ENCODE results near the gene ZNF528. TPM values are rescaled to one million over a fixed set of nuclear protein-coding genes. Genes with fewer than 3 reads are reported as not detected.

The ZNF528 gene
- polyA plus RNA-seq (2013, experiment 1 of 2), result 1.2 TPM
- polyA plus RNA-seq (2013, experiment 2 of 2), result 0.76 TPM

DNA sequence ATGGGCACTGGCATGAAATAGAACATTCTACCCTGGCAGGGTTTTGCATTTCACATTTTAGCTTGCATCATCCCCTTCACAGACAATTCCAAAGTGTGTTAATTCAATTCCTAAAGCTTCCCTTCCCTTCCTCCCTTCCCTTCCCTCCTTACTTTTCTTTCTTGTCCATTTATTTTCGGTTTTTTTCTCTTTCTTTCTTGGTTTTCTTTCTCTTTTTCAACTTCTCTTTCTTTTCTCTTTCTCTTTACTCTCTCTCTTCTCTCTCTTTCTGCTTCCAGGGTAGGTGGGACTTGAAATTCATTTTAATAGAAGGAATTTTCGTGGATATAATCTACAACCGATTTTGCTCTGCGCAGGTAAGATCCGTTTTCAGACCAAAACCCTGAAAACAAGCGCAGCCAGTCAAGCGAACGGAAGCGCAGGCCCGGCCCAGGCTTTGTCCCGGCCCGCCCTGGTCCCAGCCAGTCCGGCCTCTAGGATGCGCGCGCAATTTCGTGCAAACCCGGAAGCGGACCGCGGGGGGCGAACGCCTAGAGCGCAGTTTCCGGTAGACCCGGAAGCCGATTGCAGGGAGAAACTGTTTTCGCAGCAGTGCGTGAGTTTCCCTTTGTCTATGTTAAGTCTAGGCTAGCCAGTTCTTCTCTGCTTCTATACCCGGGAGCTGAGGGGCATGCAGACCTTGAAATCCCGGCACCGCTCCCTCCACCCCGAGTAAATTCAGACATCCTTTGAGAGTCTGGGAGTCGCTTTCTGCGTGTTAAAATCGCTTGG is at the start of gene ZNF528:
Gene ZNF528 (plus strand): TSS at position 540 of the 771 bp plus-strand sequence. CDS start 4,165 bp downstream, outside the sequence.
- Histone ChIP-seq H3K9me3 (ENCODE audit: control insufficient read depth, low read length) (peaks cover 52% of the 10 kb centered on the region), H3K36me3 (ENCODE audit: control insufficient read depth, insufficient read depth, low read length) (no peaks in the 10 kb centered on the region), H3K4me3 (ENCODE audit: extremely low read depth, insufficient read depth, low read length, poor library complexity, severe bottlenecking) (no peak within 1 kb of the TSS), H3K27ac (ENCODE audit: low read depth, low read length, severe bottlenecking) (no peak within 1 kb of the TSS), H3K4me1 (ENCODE audit: control insufficient read depth, insufficient read depth, low read length, poor library complexity, severe bottlenecking) (no peaks in the 10 kb centered on the region)
- WGBS, 2 experiments (ENCODE audit: insufficient coverage in 2 of 2), result 85 to 87% methylated on average over 34 to 36 of the region's 36 CpGs

DNA sequence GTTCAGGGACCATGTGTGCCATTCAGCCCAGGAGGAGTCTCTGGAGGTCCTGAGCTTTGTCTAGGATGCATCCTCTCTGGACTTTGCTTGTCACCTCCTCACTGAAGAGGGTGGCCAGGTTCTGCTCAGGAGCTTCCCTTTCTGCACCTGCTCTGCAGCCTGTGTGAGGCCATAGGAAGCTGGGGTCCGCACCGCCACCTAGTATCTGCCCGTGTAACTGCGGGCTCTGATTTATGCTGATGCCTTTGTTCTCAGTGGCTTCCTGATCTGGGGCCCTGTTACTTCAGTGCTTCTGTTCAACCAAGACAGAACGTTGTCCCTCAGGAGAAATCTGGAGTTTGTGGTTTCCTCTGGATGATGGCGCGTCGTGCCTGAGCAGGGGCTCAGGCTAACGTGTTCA is 46.1 kb upstream of the ZNF528 start:
- peaks cover 40% of the 10 kb centered on the region for H3K36me3 ChIP-seq (ENCODE audit: control insufficient read depth, insufficient read depth, low read length)

DNA sequence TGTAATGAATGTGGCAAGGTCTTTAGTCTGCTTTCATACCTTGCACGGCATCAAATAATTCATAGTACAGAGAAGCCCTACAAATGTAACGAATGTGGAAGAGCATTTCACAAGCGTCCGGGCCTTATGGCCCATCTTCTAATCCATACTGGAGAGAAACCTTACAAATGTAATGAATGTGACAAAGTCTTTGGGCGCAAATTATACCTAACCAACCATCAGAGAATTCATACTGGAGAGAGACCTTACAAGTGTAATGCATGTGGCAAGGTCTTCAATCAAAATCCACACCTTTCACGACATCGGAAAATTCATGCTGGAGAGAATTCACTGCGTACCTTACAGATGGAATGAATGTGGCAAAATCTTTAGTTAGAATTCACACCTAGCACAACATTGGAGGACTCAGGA is 31.2 kb upstream of the ZNF528 start:
- Histone ChIP-seq H3K9me3 (ENCODE audit: control insufficient read depth, low read length) (peaks cover 60% of the 10 kb centered on the region), H3K4me3 (ENCODE audit: extremely low read depth, insufficient read depth, low read length, poor library complexity, severe bottlenecking) (no peak overlapping the region), H3K27ac (ENCODE audit: low read depth, low read length, severe bottlenecking) (no peak overlapping the region), H3K4me1 (ENCODE audit: control insufficient read depth, insufficient read depth, low read length, poor library complexity, severe bottlenecking) (no peaks in the 10 kb centered on the region), H3K36me3 (ENCODE audit: control insufficient read depth, insufficient read depth, low read length) (peaks cover 16% of the 10 kb centered on the region)
- 86 to 100% methylated on average over 3 to 8 of the region's 8 CpGs for WGBS, 2 experiments (ENCODE audit: insufficient coverage in 2 of 2)

More for the DNA sequence above, 46.1 kb upstream of the ZNF528 start:
- Histone ChIP-seq H3K4me1 (ENCODE audit: control insufficient read depth, insufficient read depth, low read length, poor library complexity, severe bottlenecking) (no peaks in the 10 kb centered on the region), H3K4me3 (ENCODE audit: extremely low read depth, insufficient read depth, low read length, poor library complexity, severe bottlenecking) (no peak overlapping the region), H3K27ac (ENCODE audit: low read depth, low read length, severe bottlenecking) (no peak overlapping the region), H3K9me3 (ENCODE audit: control insufficient read depth, low read length) (peaks cover 23% of the 10 kb centered on the region)
- 84 to 93% methylated on average over 9 of the region's 9 CpGs for whole genome bisulfite sequencing, 2 experiments (ENCODE audit: insufficient coverage in 2 of 2)

DNA sequence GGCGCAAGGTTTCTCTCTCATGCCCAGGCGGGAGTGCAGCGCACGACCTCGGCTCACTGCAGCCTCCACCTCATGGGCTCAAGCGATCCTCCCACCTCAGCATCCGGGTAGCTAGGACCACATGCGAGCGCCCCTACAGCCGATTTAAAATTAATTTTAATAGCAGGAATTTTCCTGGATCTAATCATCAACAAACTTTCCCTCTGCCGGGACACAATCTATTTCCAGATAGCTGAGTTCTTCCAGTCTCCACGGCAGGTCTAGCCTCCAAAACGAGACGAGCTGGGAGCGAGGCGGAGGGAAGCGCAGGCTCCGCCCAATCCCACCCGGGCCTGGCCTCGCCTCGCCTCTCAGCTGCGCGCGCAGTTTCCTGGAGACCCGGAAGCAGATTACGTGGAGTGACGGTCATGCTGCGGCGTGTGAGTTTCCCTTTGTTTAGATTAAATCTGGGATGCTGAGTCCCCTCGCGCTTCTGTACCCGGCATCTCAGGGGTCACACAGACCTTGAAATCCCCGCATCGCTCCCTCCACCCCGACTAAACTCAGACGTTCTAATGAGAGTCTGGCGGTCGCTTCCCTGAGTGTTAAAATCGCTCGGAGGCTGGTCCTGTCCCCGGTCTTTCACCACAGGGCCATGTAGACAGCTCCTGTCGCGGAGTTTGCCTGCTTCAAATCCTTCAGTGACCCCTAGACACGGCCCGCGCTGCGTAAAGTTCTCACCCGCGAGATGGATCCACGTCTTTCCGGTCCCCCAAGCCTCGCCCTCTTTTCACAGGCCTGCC is 27.9 kb upstream of the ZNF528 start, which contains the start of gene ZNF880:
Gene ZNF880 (plus strand): TSS at position 365 of the 782 bp plus-strand sequence. CDS start 43 bp downstream, at position 408.
- Histone ChIP-seq H3K36me3 (ENCODE audit: control insufficient read depth, insufficient read depth, low read length) (peaks cover 28% of the 10 kb centered on the region), H3K4me1 (ENCODE audit: control insufficient read depth, insufficient read depth, low read length, poor library complexity, severe bottlenecking) (no peaks in the 10 kb centered on the region), H3K9me3 (ENCODE audit: control insufficient read depth, low read length) (peaks cover 65% of the 10 kb centered on the region), H3K27ac (ENCODE audit: low read depth, low read length, severe bottlenecking) (peak within 1 kb of the TSS; percentile 97), H3K4me3 (ENCODE audit: extremely low read depth, insufficient read depth, low read length, poor library complexity, severe bottlenecking) (peak within 1 kb of the TSS; percentile 46)
- WGBS, 2 experiments (ENCODE audit: insufficient coverage in 2 of 2), result 57 to 64% methylated on average over 45 to 47 of the region's 52 CpGs

DNA sequence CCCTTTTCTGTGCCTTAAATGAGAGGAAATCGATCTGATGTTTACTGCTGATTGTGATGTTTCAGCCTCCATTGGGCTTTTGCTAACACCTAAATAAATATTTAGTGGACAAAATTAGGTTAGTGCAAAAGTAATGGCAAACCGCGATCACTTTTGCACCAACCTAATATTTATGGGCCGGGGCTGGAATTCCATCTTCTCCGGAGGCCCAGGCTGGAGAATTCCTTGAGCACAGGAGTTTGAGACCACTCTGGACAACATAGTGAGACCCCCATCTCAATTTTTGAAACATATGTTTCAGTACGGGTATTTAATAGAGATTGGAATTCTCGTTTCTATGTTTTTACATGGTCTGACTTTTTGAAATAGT is 27.3 kb upstream of the ZNF528 start:
- WGBS, 2 experiments (ENCODE audit: insufficient coverage in 2 of 2), result 44 to 82% methylated on average over 2 to 3 of the region's 7 CpGs
- H3K36me3 ChIP-seq (ENCODE audit: control insufficient read depth, insufficient read depth, low read length), result peaks cover 31% of the 10 kb centered on the region

DNA sequence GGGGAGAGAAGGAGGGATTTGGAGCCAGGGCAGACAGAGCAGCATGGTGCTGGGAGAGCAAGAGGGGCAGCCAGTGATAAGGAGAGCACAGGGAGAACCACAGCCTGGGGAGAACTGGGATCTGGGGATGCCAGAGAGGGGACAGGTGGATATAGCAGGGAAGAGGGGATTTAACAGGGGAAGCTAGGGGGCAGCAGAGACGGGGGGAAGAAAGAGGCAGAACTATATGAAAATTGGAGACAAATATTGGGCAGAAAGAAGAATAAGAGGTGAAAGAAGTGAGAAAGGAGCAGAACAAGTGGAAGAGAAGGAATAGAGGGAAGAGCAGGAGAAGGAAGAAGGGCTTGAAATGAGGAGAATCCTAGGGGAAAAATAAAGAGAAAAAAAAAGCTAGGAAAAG is 6.5 kb upstream of the ZNF528 start:
- Histone ChIP-seq H3K4me1 (ENCODE audit: control insufficient read depth, insufficient read depth, low read length, poor library complexity, severe bottlenecking) (no peaks in the 10 kb centered on the region), H3K27ac (ENCODE audit: low read depth, low read length, severe bottlenecking) (no peak overlapping the region), H3K36me3 (ENCODE audit: control insufficient read depth, insufficient read depth, low read length) (no peaks in the 10 kb centered on the region), H3K4me3 (ENCODE audit: extremely low read depth, insufficient read depth, low read length, poor library complexity, severe bottlenecking) (no peak overlapping the region), H3K9me3 (ENCODE audit: control insufficient read depth, low read length) (peaks cover 52% of the 10 kb centered on the region)
- 55 to 70% methylated on average over 1 of the region's 1 CpG for WGBS, 2 experiments (ENCODE audit: insufficient coverage in 2 of 2)

More for the DNA sequence above, 27.3 kb upstream of the ZNF528 start:
- H3K9me3 ChIP-seq (ENCODE audit: control insufficient read depth, low read length), result peaks cover 61% of the 10 kb centered on the region
- peak overlapping the region; percentile 97 for H3K27ac ChIP-seq (ENCODE audit: low read depth, low read length, severe bottlenecking)
- peak overlapping the region; percentile 46 for H3K4me3 ChIP-seq (ENCODE audit: extremely low read depth, insufficient read depth, low read length, poor library complexity, severe bottlenecking)
- no peaks in the 10 kb centered on the region for H3K4me1 ChIP-seq (ENCODE audit: control insufficient read depth, insufficient read depth, low read length, poor library complexity, severe bottlenecking)

DNA sequence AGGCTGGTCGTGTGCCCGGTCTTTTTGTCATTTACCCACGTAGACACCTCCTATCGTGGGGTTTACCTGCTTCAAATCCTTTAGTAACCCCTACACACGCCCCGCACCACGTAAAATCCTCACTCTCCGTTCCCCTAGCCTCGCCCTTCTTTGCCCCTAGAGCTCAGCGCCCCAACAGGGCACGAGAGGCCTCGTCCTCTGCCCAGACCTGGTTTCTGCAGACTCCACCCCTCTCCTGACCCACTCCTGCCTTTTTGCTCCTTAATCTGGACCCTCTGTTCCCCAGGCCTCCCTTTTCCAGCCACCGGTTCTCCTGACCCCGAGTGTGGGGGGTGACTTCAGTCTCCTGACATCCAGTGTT is 412 bp downstream of the ZNF528 start:
- no peaks in the 10 kb centered on the region for H3K4me1 ChIP-seq (ENCODE audit: control insufficient read depth, insufficient read depth, low read length, poor library complexity, severe bottlenecking)
- 78 to 80% methylated on average over 8 to 12 of the region's 14 CpGs for WGBS, 2 experiments (ENCODE audit: insufficient coverage in 2 of 2)
- H3K4me3 ChIP-seq (ENCODE audit: extremely low read depth, insufficient read depth, low read length, poor library complexity, severe bottlenecking), result no peak overlapping the region
- peaks cover 52% of the 10 kb centered on the region for H3K9me3 ChIP-seq (ENCODE audit: control insufficient read depth, low read length)
- H3K36me3 ChIP-seq (ENCODE audit: control insufficient read depth, insufficient read depth, low read length), result no peaks in the 10 kb centered on the region
- H3K27ac ChIP-seq (ENCODE audit: low read depth, low read length, severe bottlenecking), result no peak overlapping the region

DNA sequence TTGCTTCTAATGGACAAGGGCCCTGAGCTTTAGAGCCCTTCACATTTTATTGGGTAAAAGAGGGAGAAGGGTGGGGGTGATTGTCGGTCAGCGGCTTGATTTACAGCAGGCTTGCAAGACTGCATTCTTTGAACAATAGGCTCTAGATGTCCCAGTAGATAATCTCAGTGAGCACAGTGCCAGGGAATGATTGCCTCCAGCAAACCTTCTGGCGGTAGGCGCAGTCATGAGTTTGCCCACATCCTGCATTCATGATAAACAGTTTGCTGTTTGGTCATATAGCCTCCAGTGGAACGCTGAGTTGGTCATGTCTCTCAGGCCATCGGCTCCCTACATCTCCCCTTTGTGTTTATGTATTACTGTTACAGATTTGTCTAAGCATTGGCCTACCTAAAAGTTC is 12.6 kb downstream of the ZNF528 start:
- H3K4me1 ChIP-seq (ENCODE audit: control insufficient read depth, insufficient read depth, low read length, poor library complexity, severe bottlenecking), result no peaks in the 10 kb centered on the region
- peaks cover 42% of the 10 kb centered on the region for H3K9me3 ChIP-seq (ENCODE audit: control insufficient read depth, low read length)
- no peak overlapping the region for H3K4me3 ChIP-seq (ENCODE audit: extremely low read depth, insufficient read depth, low read length, poor library complexity, severe bottlenecking)
- 88 to 91% methylated on average over 2 to 6 of the region's 6 CpGs for WGBS, 2 experiments (ENCODE audit: insufficient coverage in 2 of 2)
- no peak overlapping the region for H3K27ac ChIP-seq (ENCODE audit: low read depth, low read length, severe bottlenecking)
- H3K36me3 ChIP-seq (ENCODE audit: control insufficient read depth, insufficient read depth, low read length), result no peaks in the 10 kb centered on the region

DNA sequence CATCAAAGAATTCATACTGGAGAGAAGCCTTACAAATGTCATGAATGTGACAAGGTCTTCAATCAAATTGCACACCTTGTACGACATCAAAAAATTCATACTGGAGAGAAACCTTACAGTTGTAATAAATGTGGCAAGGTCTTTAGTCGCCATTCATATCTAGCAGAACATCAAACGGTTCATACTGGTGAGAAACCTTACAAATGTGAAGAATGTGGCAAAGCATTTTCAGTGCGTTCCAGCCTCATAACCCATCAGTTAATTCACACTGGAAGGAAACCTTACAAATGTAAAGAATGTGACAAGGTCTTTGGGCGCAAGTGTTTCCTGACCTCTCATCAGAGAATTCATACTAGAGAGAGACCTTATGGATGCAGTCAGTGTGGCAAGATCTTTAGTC is 18.1 kb downstream of the ZNF528 start:
- Histone ChIP-seq H3K9me3 (ENCODE audit: control insufficient read depth, low read length) (peaks cover 60% of the 10 kb centered on the region), H3K27ac (ENCODE audit: low read depth, low read length, severe bottlenecking) (no peak overlapping the region), H3K36me3 (ENCODE audit: control insufficient read depth, insufficient read depth, low read length) (no peaks in the 10 kb centered on the region), H3K4me1 (ENCODE audit: control insufficient read depth, insufficient read depth, low read length, poor library complexity, severe bottlenecking) (no peaks in the 10 kb centered on the region), H3K4me3 (ENCODE audit: extremely low read depth, insufficient read depth, low read length, poor library complexity, severe bottlenecking) (no peak overlapping the region)
- 84% methylated on average over 2 of the region's 5 CpGs; no CpG with 5 or more reads in 1 of the 2 experiments for WGBS, 2 experiments (ENCODE audit: insufficient coverage in 2 of 2)

DNA sequence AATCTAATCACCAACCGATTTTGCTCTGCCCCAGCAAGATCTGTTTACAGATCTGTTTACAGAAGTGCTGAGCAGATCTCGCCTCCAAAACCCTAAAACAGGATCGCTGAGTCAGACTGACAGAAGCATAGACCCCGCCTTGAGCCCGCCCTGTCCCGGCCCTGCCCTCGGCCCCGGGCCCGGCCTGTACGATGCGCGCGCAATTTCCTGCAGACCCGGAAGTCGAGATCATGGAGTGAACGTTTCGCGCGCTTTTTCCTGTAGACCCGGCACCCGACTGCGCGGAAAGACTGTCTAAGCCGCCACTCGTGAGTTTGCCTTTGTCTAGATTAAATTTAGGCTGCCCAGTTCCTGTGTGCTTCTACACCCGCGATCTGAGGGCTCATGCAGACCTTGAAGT is 31.3 kb downstream of the ZNF528 start, which contains the start of gene ZNF534:
Gene ZNF534 (plus strand): TSS at position 212 of the 400 bp plus-strand sequence. CDS start 2,327 bp downstream, outside the sequence.
- Histone ChIP-seq H3K4me3 (ENCODE audit: extremely low read depth, insufficient read depth, low read length, poor library complexity, severe bottlenecking) (no peak within 1 kb of the TSS), H3K4me1 (ENCODE audit: control insufficient read depth, insufficient read depth, low read length, poor library complexity, severe bottlenecking) (no peaks in the 10 kb centered on the region), H3K36me3 (ENCODE audit: control insufficient read depth, insufficient read depth, low read length) (no peaks in the 10 kb centered on the region), H3K9me3 (ENCODE audit: control insufficient read depth, low read length) (peaks cover 58% of the 10 kb centered on the region), H3K27ac (ENCODE audit: low read depth, low read length, severe bottlenecking) (no peak within 1 kb of the TSS)
- WGBS, 2 experiments (ENCODE audit: insufficient coverage in 2 of 2), result 94 to 95% methylated on average over 26 to 27 of the region's 27 CpGs

All from mesodermal cell (in vitro differentiated cells).